OCI-LY1 (cell line): ENCODE results near the gene DDX3X.
"Not testable (repeated sequence)": the region's sequence is repeated elsewhere in the genome, so short reads cannot be mapped to it uniquely, and the experiment has no call there.

ENCODE experiments used
- H2AFZ ChIP-seq: fragments of 200-600 bp; sonication (generic), shearing (Covaris generic); 2 replicates; pipeline ENCODE4 v1.6.0; 2014; ENCODE audit warnings: antibody characterized with exemption, mild to moderate bottlenecking, low read length
- H3F3A ChIP-seq: fragments of 200-600 bp; sonication (generic), shearing (Covaris generic); 2 replicates; pipeline ENCODE4 v1.6.0; 2014; ENCODE audit warnings: mild to moderate bottlenecking, antibody characterized with exemption, low read length, moderate library complexity; ENCODE audit not compliant: insufficient read depth
- H3K27ac ChIP-seq: fragments of 200-600 bp; sonication (generic); 2 replicates; pipeline ENCODE4 v1.5.1; 2014; ENCODE audit warnings: low read length, mixed run types, mild to moderate bottlenecking, low read depth; ENCODE audit not compliant: poor library complexity, severe bottlenecking
- H3K27me3 ChIP-seq: fragments of 200-600 bp; sonication (generic); 2 replicates; pipeline ENCODE4 v1.6.0; 2014; ENCODE audit warnings: antibody characterized with exemption, mild to moderate bottlenecking, low read length, moderate library complexity; ENCODE audit not compliant: insufficient read depth
- H3K36me3 ChIP-seq: fragments of 200-600 bp; sonication (generic); 2 replicates; pipeline ENCODE4 v1.6.1; 2014; ENCODE audit warnings: mild to moderate bottlenecking, antibody characterized with exemption, low read length, moderate library complexity, mixed read lengths; ENCODE audit not compliant: insufficient read depth
- H3K4me1 ChIP-seq: fragments of 200-600 bp; sonication (generic); 2 replicates; pipeline ENCODE4 v1.5.1; 2014; ENCODE audit warnings: mild to moderate bottlenecking, low read length, moderate library complexity; ENCODE audit not compliant: insufficient read depth, severe bottlenecking
- H3K4me2 ChIP-seq: fragments of 200-600 bp; sonication (generic), shearing (Covaris generic); 2 replicates; pipeline ENCODE4 v1.6.1; 2014; ENCODE audit warnings: low read length
- H3K4me3 ChIP-seq: fragments of 200-600 bp; sonication (generic); 2 replicates; pipeline ENCODE4 v1.5.1; 2014; ENCODE audit warnings: low read length, low read depth, mild to moderate bottlenecking, mixed read lengths; ENCODE audit not compliant: poor library complexity, severe bottlenecking
- H3K79me2 ChIP-seq: fragments of 200-600 bp; shearing (Covaris generic); 2 replicates; pipeline ENCODE4 v1.6.1; 2016; ENCODE audit warnings: mixed run types, low read length, mixed read lengths; ENCODE audit not compliant: insufficient read depth
- H3K9ac ChIP-seq: fragments of 200-600 bp; sonication (generic), shearing (Covaris generic); 2 replicates; pipeline ENCODE4 v1.6.1; 2014; ENCODE audit warnings: mild to moderate bottlenecking, low read length, mixed read lengths
- H3K9me2 ChIP-seq: fragments of 200-600 bp; sonication (generic), shearing (Covaris generic); 2 replicates; pipeline ENCODE4 v1.6.1; 2014; ENCODE audit warnings: low read depth, mild to moderate bottlenecking, low read length, mixed read lengths
- H3K9me3 ChIP-seq: fragments of 200-600 bp; shearing (Covaris generic); 2 replicates; pipeline ENCODE4 v1.6.1; 2014; ENCODE audit warnings: low read length, mixed read lengths
- H4K20me1 ChIP-seq: fragments of 200-600 bp; sonication (generic), shearing (Covaris generic); 2 replicates; pipeline ENCODE4 v1.6.0; 2016; ENCODE audit warnings: mild to moderate bottlenecking, low read length; ENCODE audit not compliant: insufficient read depth
- EZH2 ChIP-seq: fragments of 200-600 bp; sonication (generic), shearing (Covaris generic); IDR thresholded peaks from 2 replicates; pipeline ENCODE4 v1.8.0; 2017; ENCODE audit warnings: borderline replicate concordance, mixed run types, mild to moderate bottlenecking, antibody characterized with exemption, low read length, moderate library complexity, mixed read lengths
- TF ChIP-seq, protein P1 (sequence below): fragments of 200-600 bp; sonication (generic), shearing (Covaris generic); IDR thresholded peaks from 2 replicates; pipeline ENCODE4 v1.5.1; 2017; ENCODE audit warnings: mild to moderate bottlenecking, antibody characterized with exemption, low read length, moderate library complexity, mixed read lengths

Gene DDX3X

DNA sequence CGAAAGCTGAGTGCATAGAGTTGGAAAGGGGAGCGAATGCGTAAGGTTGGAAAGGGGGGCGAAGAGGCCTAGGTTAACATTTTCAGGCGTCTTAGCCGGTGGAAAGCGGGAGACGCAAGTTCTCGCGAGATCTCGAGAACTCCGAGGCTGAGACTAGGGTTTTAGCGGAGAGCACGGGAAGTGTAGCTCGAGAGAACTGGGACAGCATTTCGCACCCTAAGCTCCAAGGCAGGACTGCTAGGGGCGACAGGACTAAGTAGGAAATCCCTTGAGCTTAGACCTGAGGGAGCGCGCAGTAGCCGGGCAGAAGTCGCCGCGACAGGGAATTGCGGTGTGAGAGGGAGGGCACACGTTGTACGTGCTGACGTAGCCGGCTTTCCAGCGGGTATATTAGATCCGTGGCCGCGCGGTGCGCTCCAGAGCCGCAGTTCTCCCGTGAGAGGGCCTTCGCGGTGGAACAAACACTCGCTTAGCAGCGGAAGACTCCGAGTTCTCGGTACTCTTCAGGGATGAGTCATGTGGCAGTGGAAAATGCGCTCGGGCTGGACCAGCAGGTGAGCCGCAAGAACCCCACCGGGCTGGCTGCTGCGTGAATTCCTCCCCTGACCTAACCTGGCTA lies at the start of gene DDX3X:
Gene DDX3X (plus strand): TSS at position 419 of the 619 bp plus-strand sequence. CDS start 91 bp downstream, at position 510.
- no peak for TF ChIP-seq EZH2
- TF ChIP-seq, protein P1, sequence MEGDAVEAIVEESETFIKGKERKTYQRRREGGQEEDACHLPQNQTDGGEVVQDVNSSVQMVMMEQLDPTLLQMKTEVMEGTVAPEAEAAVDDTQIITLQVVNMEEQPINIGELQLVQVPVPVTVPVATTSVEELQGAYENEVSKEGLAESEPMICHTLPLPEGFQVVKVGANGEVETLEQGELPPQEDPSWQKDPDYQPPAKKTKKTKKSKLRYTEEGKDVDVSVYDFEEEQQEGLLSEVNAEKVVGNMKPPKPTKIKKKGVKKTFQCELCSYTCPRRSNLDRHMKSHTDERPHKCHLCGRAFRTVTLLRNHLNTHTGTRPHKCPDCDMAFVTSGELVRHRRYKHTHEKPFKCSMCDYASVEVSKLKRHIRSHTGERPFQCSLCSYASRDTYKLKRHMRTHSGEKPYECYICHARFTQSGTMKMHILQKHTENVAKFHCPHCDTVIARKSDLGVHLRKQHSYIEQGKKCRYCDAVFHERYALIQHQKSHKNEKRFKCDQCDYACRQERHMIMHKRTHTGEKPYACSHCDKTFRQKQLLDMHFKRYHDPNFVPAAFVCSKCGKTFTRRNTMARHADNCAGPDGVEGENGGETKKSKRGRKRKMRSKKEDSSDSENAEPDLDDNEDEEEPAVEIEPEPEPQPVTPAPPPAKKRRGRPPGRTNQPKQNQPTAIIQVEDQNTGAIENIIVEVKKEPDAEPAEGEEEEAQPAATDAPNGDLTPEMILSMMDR, result no peak
- Histone ChIP-seq H3K79me2 (peaks cover 48% of the 10 kb centered on the region), H3K4me1 (peaks cover 55% of the 10 kb centered on the region), H3K36me3 (peaks cover 43% of the 10 kb centered on the region), H4K20me1 (no peaks in the 10 kb centered on the region), H3K9me2 (no peaks in the 10 kb centered on the region), H3K27ac (peak within 1 kb of the TSS; percentile 97), H3K4me3 (peak within 1 kb of the TSS; percentile 100), H3F3A (no peaks in the 10 kb centered on the region; the same call in 1 of the 2 replicates), H2AFZ (no peak within 1 kb of the TSS), H3K4me2 (peak within 1 kb of the TSS; percentile 95), H3K9ac (peak within 1 kb of the TSS; percentile 100), H3K27me3 (no peaks in the 10 kb centered on the region), H3K9me3 (no peaks in the 10 kb centered on the region)

DNA sequence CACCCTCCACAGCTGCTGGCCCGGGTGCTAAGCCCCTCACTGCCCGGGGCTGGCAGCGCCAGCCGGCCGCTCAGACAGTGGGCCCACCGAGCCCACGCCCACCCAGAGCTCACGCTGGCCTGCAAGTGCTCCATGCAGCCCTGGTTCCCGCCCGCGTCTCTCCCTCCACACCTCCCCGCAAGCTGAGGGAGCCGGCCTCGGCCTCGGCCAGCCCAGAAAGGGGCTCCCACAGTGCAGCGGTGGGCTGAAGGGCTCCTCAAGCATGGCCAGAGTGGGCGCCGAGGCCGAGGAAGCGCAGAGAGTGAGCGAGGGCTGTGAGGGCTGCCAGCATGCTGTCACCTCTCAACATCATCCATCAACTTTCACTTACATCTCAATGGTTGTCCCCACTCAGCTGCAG lies 48.0 kb upstream of the DDX3X start:
- H3K36me3 ChIP-seq, H3K9me2 ChIP-seq, H3K27me3 ChIP-seq, H3K9ac ChIP-seq, H3F3A ChIP-seq, H3K4me3 ChIP-seq, H3K4me1 ChIP-seq, H4K20me1 ChIP-seq, H3K9me3 ChIP-seq, H3K79me2 ChIP-seq, H2AFZ ChIP-seq, H3K27ac ChIP-seq, H3K4me2 ChIP-seq: not testable (repeated sequence)

DNA sequence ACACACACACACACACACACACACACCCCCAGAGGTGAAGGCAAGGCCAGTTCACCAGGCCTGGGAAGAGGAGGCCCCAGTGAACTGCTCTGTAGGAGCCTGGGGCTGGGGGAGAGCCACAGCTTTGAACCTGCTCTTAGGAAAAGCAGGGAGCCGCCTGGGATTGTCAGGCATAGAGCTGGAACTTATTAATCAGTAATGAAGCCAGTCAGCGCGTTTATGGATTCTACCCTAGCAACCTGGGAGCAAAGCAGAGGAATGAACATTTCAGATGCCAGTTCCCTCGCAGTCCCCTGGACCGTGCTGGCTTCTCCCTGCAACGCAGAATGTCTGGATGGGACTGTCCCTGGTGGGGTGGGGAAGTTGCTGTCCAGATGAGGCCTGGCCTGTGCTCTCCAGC lies 45.3 kb upstream of the DDX3X start:
- H3K27me3 ChIP-seq, result no peaks in the 10 kb centered on the region
- H3K4me2 ChIP-seq, result no peak overlapping the region
- no peaks in the 10 kb centered on the region for H3K9me2 ChIP-seq
- no peak overlapping the region for H2AFZ ChIP-seq
- TF ChIP-seq, protein P1, result no peak
- TF ChIP-seq EZH2, result no peak
- H3F3A ChIP-seq, result no peaks in the 10 kb centered on the region
- no peaks in the 10 kb centered on the region for H3K4me1 ChIP-seq
- H3K9ac ChIP-seq, result no peak overlapping the region
- no peaks in the 10 kb centered on the region for H4K20me1 ChIP-seq
- no peaks in the 10 kb centered on the region for H3K36me3 ChIP-seq
- no peak overlapping the region for H3K27ac ChIP-seq
- H3K79me2 ChIP-seq, result no peaks in the 10 kb centered on the region
- H3K4me3 ChIP-seq, result no peak overlapping the region
- H3K9me3 ChIP-seq, result no peaks in the 10 kb centered on the region

DNA sequence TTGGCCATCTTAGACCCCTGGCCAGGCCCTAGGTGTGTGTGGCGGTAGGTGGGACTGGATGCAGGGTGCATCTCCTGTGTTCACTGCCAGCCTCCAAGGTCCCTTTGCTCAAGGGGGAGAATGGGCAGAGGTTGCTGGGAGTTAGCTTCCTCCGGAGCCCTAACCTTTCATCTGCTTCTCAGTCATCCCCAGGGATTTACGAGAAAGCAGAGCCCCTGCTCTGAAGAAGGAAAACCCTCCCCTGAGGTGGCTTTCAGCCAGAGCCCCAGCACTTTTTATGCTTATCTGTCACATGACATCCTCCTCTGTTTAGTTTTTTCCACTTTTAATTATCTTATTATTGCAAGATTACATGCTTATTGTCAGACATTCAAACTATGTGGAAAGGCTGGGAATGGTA lies 44.9 kb upstream of the DDX3X start:
- H3K4me3 ChIP-seq, result no peak overlapping the region
- H3K4me2 ChIP-seq, result no peak overlapping the region
- H3K79me2 ChIP-seq, result no peaks in the 10 kb centered on the region
- no peaks in the 10 kb centered on the region for H3K4me1 ChIP-seq
- TF ChIP-seq, protein P1, result no peak
- no peak for TF ChIP-seq EZH2
- H3K27ac ChIP-seq, result no peak overlapping the region
- no peak overlapping the region for H3K9ac ChIP-seq
- H3K9me2 ChIP-seq, result no peaks in the 10 kb centered on the region
- H2AFZ ChIP-seq, result no peak overlapping the region
- H3K27me3 ChIP-seq, result no peaks in the 10 kb centered on the region
- no peaks in the 10 kb centered on the region for H3K36me3 ChIP-seq
- H4K20me1 ChIP-seq, result no peaks in the 10 kb centered on the region
- no peaks in the 10 kb centered on the region for H3K9me3 ChIP-seq
- no peaks in the 10 kb centered on the region for H3F3A ChIP-seq
